Activated naive CD4-positive, alpha-beta T cell treated with anti-CD3 and anti-CD28 coated beads, Interleukin-2, amount 50 U/mL, for 16 hours (primary cell): ENCODE measurements around the gene ODF2L.
A peak's percentile ranks its signal among the peaks of the same experiment; 100 is the strongest.

Experiments used
- DNase-seq: peaks from one replicate; pipeline ENCODE4 v3.0.0-alpha.2; 2020

Gene ODF2L, protein sequence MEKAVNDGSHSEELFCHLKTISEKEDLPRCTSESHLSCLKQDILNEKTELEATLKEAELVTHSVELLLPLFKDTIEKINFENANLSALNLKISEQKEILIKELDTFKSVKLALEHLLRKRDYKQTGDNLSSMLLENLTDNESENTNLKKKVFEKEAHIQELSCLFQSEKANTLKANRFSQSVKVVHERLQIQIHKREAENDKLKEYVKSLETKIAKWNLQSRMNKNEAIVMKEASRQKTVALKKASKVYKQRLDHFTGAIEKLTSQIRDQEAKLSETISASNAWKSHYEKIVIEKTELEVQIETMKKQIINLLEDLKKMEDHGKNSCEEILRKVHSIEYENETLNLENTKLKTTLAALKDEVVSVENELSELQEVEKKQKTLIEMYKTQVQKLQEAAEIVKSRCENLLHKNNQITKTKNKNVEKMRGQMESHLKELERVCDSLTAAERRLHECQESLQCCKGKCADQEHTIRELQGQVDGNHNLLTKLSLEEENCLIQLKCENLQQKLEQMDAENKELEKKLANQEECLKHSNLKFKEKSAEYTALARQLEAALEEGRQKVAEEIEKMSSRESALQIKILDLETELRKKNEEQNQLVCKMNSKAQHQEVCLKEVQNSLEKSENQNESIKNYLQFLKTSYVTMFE

DNA sequence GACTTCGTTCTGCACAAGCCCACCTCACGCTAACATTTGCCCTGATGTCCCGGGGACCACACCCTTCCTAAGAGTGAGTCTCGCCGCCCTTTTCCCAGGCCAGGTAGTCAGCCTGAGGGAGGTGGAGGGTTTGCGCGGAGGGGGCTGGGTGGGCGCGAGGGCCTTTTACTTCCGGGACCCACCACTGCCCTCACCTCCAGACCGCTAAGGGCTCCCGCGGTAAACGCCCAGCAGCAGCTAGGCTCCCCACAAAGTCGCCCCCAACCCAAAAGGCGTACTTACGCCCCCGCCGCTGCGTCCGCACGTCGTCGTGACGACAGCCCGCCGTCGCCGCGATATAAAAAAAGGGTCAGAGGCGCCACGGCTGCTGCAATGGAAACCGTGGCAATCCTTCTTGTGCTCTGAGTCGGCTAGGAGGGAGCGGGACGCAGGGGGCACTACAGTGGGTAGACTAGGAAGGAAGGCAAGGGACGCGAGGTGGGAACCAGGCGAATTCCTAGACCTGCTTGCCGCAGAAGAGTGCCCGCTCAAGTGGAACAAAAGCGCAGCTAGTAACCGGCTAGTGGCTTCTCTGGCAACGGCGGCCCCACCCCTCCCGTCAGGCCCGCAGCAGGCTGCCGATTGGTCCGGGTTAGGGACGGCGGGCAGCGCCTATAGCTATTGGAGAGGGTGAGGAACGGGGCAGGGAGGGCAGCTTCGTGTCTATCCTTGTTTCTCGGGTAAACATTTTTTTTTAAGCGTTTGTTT, at the start of gene ODF2L:
Gene ODF2L, minus strand, starts transcription at position 573 of the 747 bp plus-strand sequence. CDS start 9,296 bp downstream, outside the sequence.
- DNase-seq = peak; percentile 88

DNA sequence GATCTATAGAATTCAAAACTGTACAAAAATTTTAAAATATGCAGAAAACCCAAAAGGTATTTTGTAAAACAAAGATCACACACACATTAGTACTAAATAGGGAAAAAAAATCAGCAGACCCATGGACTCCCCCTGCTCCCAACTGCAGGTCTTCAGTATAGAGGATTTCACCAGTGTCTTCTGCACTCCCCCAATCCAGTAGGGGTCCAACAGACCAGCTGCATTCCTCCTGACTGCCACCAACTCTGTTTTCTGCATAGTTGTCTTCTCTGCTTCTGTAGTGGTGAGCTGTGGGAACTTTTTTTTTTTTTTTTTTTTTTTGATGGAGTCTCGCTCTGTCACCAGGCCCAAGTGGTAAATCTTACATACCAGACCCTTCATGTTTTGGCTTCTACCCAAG, 49.8 kb upstream of the ODF2L start:
- DNase-seq = no peak

DNA sequence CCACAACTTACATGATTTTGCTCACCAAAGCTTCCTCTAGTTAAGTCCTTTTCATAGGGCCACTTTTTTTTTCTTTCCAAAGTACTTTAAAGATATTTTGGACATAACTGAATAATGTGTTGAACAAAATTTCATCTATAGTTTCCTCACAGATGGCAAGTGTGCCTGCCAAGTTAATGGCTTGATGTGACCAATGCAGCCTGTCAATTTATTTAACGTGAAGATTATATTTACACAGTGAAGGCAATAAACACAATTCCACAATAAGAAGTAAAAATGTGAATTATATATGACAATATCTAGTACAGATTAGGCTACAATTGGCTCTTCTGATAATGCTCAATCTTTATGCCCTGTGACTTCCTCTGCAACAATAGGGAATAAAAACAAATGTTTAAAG, 45.9 kb upstream of the ODF2L start:
- DNase-seq = no peak

DNA sequence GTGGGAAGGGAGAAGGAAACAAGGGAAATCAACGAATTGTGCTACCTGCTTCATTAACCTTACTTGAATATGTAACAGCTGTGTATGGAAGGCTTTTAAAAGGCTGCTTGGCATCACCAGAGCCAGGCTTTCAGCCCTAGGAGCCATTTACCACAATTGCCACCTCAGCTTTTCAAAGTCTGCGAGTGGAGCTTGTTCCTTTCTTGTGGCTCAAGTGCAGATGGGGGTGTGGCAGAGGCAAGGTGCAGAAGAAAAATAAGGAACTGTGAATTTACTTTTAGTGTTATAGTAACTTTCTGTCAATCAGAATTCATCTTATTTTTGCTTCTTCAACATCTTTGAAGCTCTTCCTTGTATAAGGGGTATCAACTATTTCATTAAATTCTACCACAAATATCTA, 45.5 kb upstream of the ODF2L start:
- DNase-seq = no peak

DNA sequence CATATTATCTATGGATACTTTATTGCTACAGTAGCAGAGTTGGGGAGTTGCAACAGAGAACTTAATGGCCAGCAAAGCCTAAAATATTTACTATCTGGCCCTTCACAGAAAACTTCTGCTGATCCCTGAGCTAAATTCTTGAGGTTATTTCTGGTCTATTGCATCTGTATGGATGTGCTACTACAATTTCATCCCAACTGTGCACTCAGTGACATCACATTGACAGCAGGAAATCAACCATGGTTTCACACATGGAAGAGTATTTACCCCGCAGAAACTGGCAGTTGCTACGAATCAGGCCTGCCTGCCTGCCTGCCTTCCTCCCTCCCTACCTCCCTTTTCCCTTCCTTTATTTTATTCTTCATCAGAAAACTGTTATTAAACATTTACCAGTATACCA, 39.9 kb upstream of the ODF2L start:
- DNase-seq = no peak

DNA sequence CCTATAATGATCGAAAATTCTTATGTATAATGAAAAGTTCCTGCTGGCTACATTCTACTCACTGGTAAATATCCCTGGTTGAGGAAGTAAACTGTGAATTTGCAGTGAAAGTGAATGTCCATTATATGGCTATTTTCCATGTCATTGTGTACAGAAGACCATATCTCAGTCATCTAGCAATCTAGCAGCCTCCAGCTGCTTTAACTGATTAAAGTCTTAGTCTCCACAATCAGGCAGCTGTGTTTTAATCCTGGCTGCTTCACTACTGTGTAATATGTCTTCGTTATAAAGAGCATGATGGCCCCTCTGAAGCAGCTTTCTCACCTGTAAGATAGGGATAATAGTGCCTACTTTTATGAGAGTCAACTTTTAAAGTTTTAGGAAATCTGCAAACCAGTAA, 39.2 kb upstream of the ODF2L start:
- no peak for DNase-seq

DNA sequence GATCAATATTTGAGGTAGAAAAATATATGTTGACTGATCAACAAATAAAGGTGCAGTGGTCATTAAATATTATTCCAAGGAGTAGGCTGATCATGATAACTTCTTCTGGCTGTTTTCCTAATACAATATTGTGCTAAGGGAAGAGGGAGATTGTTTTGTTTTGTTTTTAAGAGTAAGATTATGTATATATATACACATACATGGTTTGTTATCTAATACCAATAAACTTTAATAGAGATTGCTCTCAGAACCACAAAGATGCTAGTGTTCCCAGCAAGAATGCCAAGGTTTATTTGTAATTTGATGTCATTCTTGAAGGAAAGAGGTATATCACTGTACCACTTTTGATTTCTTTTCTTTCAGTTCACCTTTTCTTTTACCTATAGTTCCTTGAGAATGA, 37.9 kb upstream of the ODF2L start:
- no peak for DNase-seq

DNA sequence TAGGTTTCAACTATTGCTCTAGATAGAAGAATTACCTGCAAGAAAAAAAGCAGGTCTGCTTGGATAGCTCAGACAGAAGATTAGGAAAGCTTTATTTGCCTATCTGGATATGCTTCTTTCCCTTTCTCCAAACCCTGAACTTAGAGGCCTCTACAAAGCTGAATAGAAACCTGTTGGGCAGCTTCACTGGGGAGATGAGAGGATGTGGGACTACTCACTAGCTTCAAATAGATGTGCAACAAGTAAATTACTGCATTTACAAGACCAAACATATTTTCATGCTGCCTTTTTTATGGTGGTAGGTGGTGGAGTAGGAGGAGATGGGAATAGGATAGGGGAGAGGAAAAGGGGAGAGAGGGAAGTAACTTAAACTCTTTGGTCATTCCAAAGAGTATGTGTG, 34.3 kb upstream of the ODF2L start:
- no peak for DNase-seq

DNA sequence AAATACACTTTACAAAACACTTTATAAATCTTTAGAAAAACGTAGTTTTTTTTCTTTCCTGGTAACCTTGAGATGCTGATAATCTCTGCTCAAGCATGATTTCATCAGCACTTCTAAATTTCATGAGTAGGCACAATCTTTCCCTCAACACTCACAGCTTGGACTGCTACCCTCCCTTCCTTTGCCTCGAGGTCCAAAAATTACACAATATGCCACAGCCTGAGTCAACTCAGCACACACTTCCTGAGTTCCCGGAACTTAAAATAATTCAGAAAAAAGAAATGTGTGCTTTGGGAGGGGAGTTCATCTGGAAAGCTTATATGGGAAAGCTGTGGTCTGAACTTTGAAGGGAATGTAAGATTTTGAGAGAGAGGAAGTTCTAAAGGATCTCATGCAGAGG, 33.7 kb upstream of the ODF2L start:
- DNase-seq = no peak

DNA sequence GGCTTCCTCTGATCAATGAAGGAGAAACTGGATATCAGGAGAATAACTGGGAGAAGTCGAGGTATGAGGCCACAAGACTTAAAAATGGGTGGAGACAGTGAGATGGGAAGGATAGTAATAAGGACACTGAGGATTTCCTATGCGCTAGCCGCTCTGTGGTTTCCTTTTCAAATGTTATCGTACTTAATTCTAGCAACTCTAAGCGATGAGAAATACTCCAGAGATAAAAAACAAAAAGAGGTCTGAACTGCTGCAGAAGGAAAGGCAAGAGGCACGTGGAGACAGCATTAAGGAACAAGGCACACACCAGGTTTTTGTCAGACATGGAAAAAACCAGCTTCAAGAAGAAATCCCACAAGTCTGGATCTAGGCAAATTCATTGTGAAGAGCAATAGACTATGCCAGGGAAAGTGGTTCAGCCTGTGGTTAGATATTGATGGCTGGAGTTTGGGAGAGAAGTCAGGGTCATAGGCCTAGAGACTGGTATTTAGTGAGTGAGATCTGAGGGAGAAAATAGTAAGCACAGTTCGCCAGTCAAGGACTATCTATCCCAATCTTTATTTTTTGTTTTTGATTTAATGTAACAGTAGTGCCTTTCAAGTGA, 33.1 kb upstream of the ODF2L start:
- DNase-seq = no peak

DNA sequence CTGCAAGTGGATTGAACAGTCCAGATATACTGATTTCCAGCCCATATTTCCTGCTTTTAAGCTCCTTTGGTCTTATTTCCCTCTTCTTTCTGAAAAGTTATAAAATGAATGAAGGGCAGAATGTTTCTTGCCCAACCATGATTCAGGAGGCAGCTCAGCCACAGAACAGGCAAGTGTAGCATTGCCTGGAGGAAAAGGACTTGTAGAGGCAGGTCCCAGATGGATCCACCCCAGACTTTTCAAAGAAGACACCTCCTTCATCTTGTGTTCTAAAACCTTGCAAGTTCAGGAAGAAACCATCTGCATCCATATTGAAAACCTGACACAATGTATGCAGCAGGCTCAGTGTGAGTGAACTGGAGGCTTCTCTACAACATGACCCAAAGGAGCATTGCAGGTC, 27.8 kb upstream of the ODF2L start, which contains the start of gene CLCA2:
Gene CLCA2, plus strand, starts transcription at position 299 of the 400 bp plus-strand sequence. Its CDS starts 77 bp downstream, at position 376.
- DNase-seq = no peak

DNA sequence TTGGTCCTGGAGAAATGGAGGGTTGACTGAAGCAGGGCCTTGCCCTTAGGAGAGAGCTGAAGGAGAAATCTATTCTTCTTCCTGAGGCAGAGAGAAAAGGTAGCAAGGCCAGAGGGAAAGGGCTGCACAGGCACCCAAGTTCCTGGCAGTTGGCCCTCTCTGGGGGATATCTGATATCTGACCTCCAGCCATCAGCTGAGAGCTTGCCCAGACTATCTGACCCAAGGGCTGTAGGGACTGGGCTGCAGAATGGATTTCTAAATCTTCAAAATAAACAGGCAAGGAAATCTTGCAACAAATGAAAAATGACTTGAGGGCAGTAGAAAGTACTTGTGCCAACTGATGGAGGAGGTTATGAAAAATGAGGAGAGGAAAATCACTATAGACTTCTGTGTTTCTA, 27.4 kb upstream of the ODF2L start:
- no peak for DNase-seq

DNA sequence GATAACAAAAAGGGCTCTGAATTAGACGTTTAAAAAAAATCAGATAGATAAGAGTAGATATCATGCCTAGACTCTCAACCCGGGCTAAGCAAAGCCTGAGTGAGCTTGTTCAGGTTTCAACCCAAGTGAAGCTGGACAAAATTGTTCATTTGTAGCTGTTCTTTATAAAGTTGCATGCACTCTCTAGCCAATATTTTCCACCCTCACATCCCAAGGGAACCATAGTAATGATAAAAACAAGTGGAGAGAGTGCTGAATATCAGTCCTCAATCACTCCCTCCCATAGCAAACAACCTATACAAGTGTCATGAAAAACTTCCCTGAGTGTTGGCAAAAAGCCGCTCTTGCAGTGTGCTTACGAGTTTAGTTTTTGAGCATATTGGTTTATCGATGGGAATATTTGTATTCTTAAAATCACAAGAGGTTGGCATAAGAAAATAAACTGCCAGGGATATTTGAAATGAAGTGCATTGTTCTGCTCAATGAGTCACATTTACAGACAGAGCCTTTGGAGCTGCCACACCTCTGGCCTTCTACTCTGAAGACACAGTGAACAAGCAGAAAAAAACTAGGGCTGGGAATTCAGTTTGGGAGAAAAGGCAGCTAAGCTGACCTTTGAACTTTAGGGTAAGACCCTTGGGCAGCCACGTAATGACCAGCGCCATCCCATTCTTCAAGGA, 25.6 kb upstream of the ODF2L start:
- no peak for DNase-seq

DNA sequence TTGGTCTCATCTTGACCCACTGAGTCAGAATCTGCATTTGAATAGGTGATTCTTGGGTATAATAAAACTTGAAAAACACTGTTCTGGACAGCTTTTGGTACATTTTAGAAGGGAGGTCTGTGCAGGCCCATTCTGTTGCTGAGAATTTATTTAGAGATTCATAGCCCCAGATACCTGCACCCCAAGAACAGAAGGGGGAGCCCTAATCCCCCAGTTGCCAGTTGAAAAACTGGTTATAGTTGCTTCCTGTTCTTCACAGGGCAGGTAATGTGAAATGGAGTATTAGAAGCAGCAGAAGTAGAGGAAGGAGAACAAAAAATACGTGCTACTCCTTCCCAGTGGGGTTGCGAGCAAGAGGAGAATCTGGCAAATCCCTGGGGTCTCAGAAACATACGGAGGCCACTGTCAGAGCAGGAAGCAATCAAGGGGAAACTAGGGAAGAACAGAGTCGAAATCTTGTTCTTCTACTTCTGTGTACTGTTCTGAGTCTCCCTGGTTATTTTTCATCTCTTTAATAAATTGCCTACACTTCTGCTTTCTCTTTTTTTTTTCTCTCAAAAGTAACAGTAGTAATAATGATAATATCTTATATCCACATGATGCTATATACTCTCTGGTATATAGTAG, 23.3 kb upstream of the ODF2L start:
- DNase-seq = peak; percentile 27

DNA sequence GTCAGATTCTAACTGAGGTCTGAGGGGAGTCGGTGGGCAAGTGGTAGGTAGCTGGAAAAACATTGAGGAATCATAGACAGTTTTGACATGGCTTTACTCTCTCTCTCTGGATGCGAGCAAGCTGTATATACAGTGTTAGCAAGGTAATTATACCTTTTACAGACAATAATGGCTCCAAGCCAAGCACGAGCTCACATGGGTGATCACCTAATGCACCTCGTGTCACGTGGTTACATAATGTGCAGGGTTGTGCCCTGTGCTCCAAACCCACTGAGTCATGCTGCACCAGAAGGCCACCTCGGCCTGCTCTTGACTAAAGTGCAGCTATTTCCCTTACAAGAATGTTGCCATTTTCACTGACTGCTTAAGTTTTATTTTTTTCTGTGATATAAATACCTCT, 20.2 kb upstream of the ODF2L start:
- no peak for DNase-seq

DNA sequence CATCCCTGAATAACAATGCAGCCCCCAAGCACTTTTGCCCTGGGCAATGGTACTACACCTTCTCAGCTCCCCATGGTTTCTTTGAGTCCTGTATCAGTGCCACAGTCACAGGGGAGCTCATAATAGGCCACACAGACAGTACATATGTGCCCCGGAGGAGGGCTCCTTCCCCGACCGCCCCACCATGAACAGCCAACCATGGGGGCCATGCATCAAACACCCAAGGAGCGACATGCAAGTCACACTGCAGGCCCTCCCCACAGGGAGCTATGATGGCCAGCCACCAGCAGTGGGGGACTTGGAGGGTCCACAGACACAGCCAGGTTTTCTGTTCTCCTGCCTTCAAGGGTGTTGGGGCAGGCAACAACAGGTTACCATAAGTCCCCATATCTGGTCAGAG, 14.8 kb upstream of the ODF2L start:
- DNase-seq = no peak

DNA sequence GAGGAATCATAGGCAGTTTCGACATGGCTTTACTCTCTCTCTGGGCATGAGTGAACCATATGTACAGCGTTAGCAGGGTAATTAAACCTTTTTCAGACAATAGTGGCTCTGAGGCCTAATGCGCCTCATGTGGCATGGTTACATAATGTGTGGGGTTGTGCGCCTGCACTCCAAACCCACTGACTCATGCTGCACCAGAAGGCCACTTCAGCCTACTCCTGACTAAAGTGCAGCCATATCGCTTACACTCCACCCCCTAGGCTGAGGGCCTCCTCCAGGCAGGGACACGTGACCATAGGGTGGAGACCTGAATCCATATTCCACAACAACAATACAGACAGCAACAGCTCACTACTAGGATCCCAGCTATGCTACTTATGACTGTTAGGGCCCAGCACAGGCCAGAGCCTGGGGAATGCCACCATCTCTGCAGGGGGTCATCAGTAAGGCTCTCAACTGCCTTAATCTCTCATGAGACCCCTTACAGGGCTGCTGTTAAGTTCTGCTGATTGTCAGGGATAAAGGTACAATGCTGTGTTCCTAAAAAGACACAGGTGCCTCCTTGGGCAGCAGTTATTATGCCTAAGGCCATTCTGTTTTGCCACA, 13.4 kb upstream of the ODF2L start:
- DNase-seq = no peak

DNA sequence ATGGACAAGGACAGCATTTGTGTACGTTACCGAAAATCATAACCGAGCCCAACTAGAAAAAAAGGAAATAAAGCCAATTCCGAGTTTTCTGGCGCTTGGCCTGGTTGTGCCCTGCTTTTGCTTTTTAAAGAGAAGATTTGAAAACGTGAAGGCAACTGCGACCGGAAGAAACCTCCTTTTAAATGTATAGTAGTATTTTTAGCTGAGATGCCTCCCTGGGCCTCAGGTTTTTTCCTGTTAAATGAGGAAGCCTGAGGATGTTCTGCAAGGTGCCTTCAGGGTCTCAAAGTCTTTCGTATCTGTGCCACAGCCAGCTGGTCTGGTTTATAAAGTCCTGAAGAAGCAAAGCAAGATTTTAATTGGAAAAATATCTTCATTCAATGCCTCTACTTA, 371 bp upstream of the ODF2L start:
- DNase-seq = no peak

DNA sequence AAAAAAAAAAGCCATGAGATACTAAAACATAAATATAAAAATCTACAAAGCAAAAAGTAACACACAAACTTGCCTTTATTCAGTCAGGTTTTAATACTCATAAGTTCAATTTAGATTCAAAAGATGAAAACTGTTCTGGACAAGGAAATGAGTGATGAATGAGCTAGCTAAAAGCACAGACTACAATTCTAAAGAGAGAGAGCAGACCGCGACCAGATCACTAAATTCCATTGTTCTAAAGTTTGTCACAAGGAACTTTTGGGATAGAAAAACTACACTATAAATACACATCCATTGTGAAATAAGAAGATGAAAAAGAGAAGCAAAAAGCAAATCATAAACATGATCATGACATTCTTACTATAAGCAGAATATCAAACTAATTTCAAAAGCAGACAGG, 1.7 kb downstream of the ODF2L start:
- no peak for DNase-seq

DNA sequence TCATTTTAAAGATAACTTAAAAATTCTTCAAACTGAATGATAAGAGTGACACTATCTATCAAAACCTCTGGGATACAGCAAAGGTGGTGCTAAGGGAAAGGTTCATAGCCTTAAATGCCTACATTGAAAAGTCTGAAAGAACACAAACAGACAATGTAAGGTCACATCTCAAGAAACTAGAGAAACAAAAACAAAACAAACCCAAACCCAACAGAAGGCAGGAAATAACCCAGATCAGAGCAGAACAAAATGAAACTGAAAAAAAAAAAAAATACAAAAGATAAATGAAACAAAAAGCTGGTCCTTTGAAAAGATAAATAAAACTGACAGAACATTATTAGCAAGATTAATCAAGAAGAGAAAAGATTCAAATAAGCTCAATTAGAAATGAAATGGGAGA, 6.8 kb downstream of the ODF2L start:
- DNase-seq = no peak

DNA sequence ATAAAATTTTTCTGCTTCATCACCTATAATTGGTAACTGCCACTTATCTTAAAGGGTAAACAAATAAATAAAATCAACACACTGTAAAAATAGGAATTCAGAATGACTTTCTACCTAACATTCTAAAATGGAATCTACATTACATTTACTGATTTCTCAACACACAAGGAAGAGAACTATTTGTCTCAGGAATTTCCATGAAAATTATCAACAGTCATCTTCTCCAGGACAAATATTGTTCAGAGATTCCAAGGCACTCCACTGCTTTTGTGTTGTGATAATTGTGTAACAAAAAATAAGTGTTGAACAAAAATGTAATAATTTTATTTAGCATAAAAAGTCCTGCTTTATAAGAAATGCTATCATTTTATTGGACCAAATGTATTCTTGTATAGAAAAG, 7.3 kb downstream of the ODF2L start:
- no peak for DNase-seq
